Kidney (tissue), 14 donors: ENCODE measurements around the gene SMAD2. TPM values are rescaled to one million over a fixed set of nuclear protein-coding genes. Genes with fewer than 3 reads are reported as not detected.

Source experiments
- DNase-seq, 5 donors: peaks; one replicate each; pipeline ENCODE4 v3.0.0-alpha.2; 2013 to 2020
- FAIRE-seq: peaks from 2 replicates; lab custom pipeline; 2012; peaks lifted over from hg19 to GRCh38; lab: Jason Lieb, UNC
- H3K27ac ChIP-seq, 2 donors: one replicate each; pipeline ENCODE4 v1.7.0; 2013; ENCODE audit warnings: low read depth in 2 of 2, low read length in 2 of 2, inconsistent platforms in 1 of 2
- H3K27me3 ChIP-seq: one replicate; pipeline ENCODE4 v1.7.1; 2013; ENCODE audit warnings: low read length, inconsistent platforms; ENCODE audit not compliant: control insufficient read depth, insufficient read depth
- H3K36me3 ChIP-seq, 3 donors: one replicate each; pipeline versions ENCODE4 v1.7.0 to v1.7.1; 2013; ENCODE audit warnings: low read length in 3 of 3, control low read depth in 1 of 3, inconsistent platforms in 1 of 3; ENCODE audit not compliant: insufficient read depth in 3 of 3, control insufficient read depth in 2 of 3
- H3K4me1 ChIP-seq, 3 donors: one replicate each; pipeline versions ENCODE4 v1.7.0 to v1.7.1; 2013; ENCODE audit warnings: low read length in 3 of 3, inconsistent platforms in 1 of 3, low read depth in 1 of 3; ENCODE audit not compliant: control insufficient read depth in 2 of 3, insufficient read depth in 2 of 3
- H3K4me3 ChIP-seq, 3 donors: one replicate each; pipeline versions ENCODE4 v1.7.0 to v1.8.1; 2013; ENCODE audit warnings: low read length in 3 of 3, control low read depth in 1 of 3, inconsistent platforms in 1 of 3
- H3K9ac ChIP-seq, 3 donors: one replicate each; pipeline versions ENCODE4 v1.7.0 to v1.7.1; 2013; ENCODE audit warnings: low read length in 3 of 3, control low read depth in 1 of 3, inconsistent platforms in 1 of 3
- H3K9me3 ChIP-seq, 3 donors: one replicate each; pipeline versions ENCODE4 v1.7.0 to v1.7.1; 2013; ENCODE audit warnings: low read length in 3 of 3, control low read depth in 1 of 3, inconsistent platforms in 1 of 3; ENCODE audit not compliant: control insufficient read depth in 2 of 3, insufficient read depth in 1 of 3
- CTCF ChIP-seq: IDR thresholded peaks from 3 replicates; pipeline ENCODE4 v1.5.1; 2012; ENCODE audit warnings: mild to moderate bottlenecking, moderate library complexity, borderline replicate concordance; ENCODE audit not compliant: insufficient read depth; ENCODE audit errors: extremely low read depth
- intact Hi-C: fragments of 100-400 bp; cut with DNase I; formaldehyde crosslinking; loops from one replicate; pipeline ENCODE4 v1.11.1; 2022
- polyA plus RNA-seq: library from polyadenylated mRNA; stranded (reverse); fragments of 350-450 nt; fragmentation: Illumina TruSeq; extraction: RNeasy Lipid Tissue Mini Kit (QIAGEN cat#74804); gene quantifications from one replicate; pipeline ENCODE4 v1.2.3, GENCODE V29; 2014; ENCODE audit warnings: low read depth, low replicate concordance; ENCODE audit not compliant: insufficient read depth
- total RNA-seq: library from RNA; stranded (reverse); fragmentation: NEBNext Ultra II Directional; extraction: Animal tissue kit (Norgen Biotek cat#: 25700); gene quantifications from one replicate; pipeline ENCODE4 v1.2.1, GENCODE V29; 2021
- donor health status: control.
- donor health status: control.
- donor health status: control.
- donor health status: control.
- donor health status: control.
- donor health status: DM: yes; HTN: yes; CAD: no.
- donor health status: Normal renal cell carcinoma (clear cell type).

SMAD2 gene
- total and polyA plus RNA-seq, 2 donors from 2014 or later, result 29.9 to 147 TPM

GRCh38 chr18:47870605-47871004 is 59.9 kb downstream of the SMAD2 start:
- Histone ChIP-seq H3K4me1 (no peaks in the 10 kb centered on the region), H3K4me3 (no peak overlapping the region), H3K9me3 (no peaks in the 10 kb centered on the region), H3K27ac (no peak overlapping the region), H3K9ac (no peak overlapping the region), H3K36me3 (peaks cover 0 to 8% (median 0%) of the 10 kb centered on the region in 3 donors), H3K27me3 (no peaks in the 10 kb centered on the region)
- FAIRE-seq, result no peak
- intact Hi-C loops, result no loop called here
- DNase-seq, result no peak
- TF ChIP-seq CTCF, result no peak

GRCh38 chr18:47868744-47869143 is 61.7 kb downstream of the SMAD2 start:
- no peak for TF ChIP-seq CTCF
- FAIRE-seq (no peak), DNase-seq (no peak)
- intact Hi-C loops, result no loop called here
- H3K9ac ChIP-seq, result no peak overlapping the region
- no peaks in the 10 kb centered on the region for H3K27me3 ChIP-seq
- no peak overlapping the region for H3K4me3 ChIP-seq
- peaks cover 0 to 17% (median 0%) of the 10 kb centered on the region in 3 donors for H3K36me3 ChIP-seq
- H3K4me1 ChIP-seq, result no peaks in the 10 kb centered on the region
- H3K27ac ChIP-seq, result no peak overlapping the region
- no peaks in the 10 kb centered on the region for H3K9me3 ChIP-seq

- Histone ChIP-seq H3K27ac (no peak overlapping the region), H3K9me3 (no peaks in the 10 kb centered on the region), H3K4me1 (no peaks in the 10 kb centered on the region), H3K9ac (no peak overlapping the region), H3K36me3 (peaks cover 0 to 27% (median 2%) of the 10 kb centered on the region in 3 donors), H3K4me3 (no peak overlapping the region), H3K27me3 (no peaks in the 10 kb centered on the region)
- intact Hi-C loops, result no loop called here
- TF ChIP-seq CTCF, result no peak
- FAIRE-seq, result no peak
- no peak for DNase-seq
These were observed 65.3 kb downstream of the SMAD2 start for GRCh38 chr18:47865183-47865582.

GRCh38 chr18:47863041-47863440 is 67.4 kb downstream of the SMAD2 start:
- Histone ChIP-seq H3K9ac (no peak overlapping the region), H3K36me3 (peaks cover 0 to 23% (median 5%) of the 10 kb centered on the region in 3 donors), H3K27me3 (no peaks in the 10 kb centered on the region), H3K4me3 (no peak overlapping the region), H3K4me1 (no peaks in the 10 kb centered on the region), H3K9me3 (peaks cover 0 to 7% (median 4%) of the 10 kb centered on the region in 3 donors), H3K27ac (no peak overlapping the region)
- intact Hi-C loops, result no loop called here
- FAIRE-seq (no peak), DNase-seq (no peak)
- no peak for TF ChIP-seq CTCF
